Tibial nerve (tissue), 4 donors: Measurements from ENCODE around the gene ZNF665. TPM values are rescaled to one million over a fixed set of nuclear protein-coding genes. Genes with fewer than 3 reads are reported as not detected.
"Not testable (repeated sequence)": the region's sequence is repeated elsewhere in the genome, so short reads cannot be mapped to it uniquely, and the experiment has no call there.

Experiments
- DNase-seq, 2 donors: peaks; one replicate each; pipeline ENCODE4 v3.0.0-alpha.2; 2019; ENCODE audit warnings: low spot score in 2 of 2
- H3K27ac ChIP-seq, 4 donors: fragments of 200-600 bp; sonication (generic) in 3 of 4; one replicate each; pipeline ENCODE4 v1.5.1; 2017 to 2019; ENCODE audit warnings: mild to moderate bottlenecking in 1 of 4
- H3K27me3 ChIP-seq, 2 donors: fragments of 200-600 bp; sonication (generic) in 1 of 2; one replicate each; pipeline versions ENCODE4 v1.5.1 to v1.6.0; 2017 to 2019
- H3K36me3 ChIP-seq, 3 donors: fragments of 200-600 bp; sonication (generic); one replicate each; pipeline ENCODE4 v1.5.1; 2018 to 2019
- H3K4me1 ChIP-seq, 4 donors: fragments of 200-600 bp; sonication (generic) in 3 of 4; one replicate each; pipeline ENCODE4 v1.5.1; 2017 to 2019
- H3K4me3 ChIP-seq, 4 donors: fragments of 200-600 bp; sonication (generic) in 3 of 4; one replicate each; pipeline ENCODE4 v1.5.1; 2017 to 2019; ENCODE audit warnings: mild to moderate bottlenecking in 1 of 4, moderate library complexity in 1 of 4
- H3K9me3 ChIP-seq, 4 donors: fragments of 200-600 bp; sonication (generic) in 3 of 4; one replicate each; pipeline ENCODE4 v1.5.1; 2017 to 2019
- CTCF ChIP-seq, 5 experiments: fragments of 200-600 bp in 3 of 5; fragments of 450-650 bp in 2 of 5; sonication (generic) in 3 of 5; IDR thresholded peaks; one replicate each; pipeline ENCODE4 v1.5.1; 2016 to 2019; ENCODE audit warnings: antibody characterized with exemption in 5 of 5, mild to moderate bottlenecking in 3 of 5, moderate library complexity in 2 of 5
- EP300 ChIP-seq, 2 donors: sonication (generic); formaldehyde crosslinking; IDR thresholded peaks; one replicate each; pipeline ENCODE4 v1.6.1; 2017; ENCODE audit warnings: antibody characterized with exemption in 2 of 2, mild to moderate bottlenecking in 1 of 2
- POLR2A ChIP-seq, 2 donors: fragments of 450-650 bp; IDR thresholded peaks; one replicate each; pipeline ENCODE4 v1.6.1; 2017; ENCODE audit warnings: antibody characterized with exemption in 2 of 2, mild to moderate bottlenecking in 2 of 2, moderate library complexity in 2 of 2
- WGBS, 2 donors: methylation state at CpG; one replicate each; pipeline ENCODE4 v1.1.5; 2018; 5-methylcytosine and 5-hydroxymethylcytosine counted together
- total RNA-seq, 4 donors: library from RNA; depleted of rRNA; stranded (reverse); fragments of >200 nt; gene quantifications; one replicate each; pipeline ENCODE4 v1.1.0, GENCODE V29; 2016

ZNF665 gene
- total RNA-seq, 4 donors from 2014 or later = 5.4 to 19.6 (median 6.1) TPM

- Histone ChIP-seq H3K4me1 (peaks cover 0 to 34% (median 2%) of the 10 kb centered on the region in 4 donors), H3K36me3 (peaks cover 0 to 40% (median 0%) of the 10 kb centered on the region in 3 donors), H3K4me3 (peak overlapping the region; percentile 50 to 92 (median 66)), H3K27me3 (no peaks in the 10 kb centered on the region), H3K27ac (peak overlapping the region; percentile 26 to 91 (median 80)), H3K9me3 (peaks cover 0 to 39% (median 7%) of the 10 kb centered on the region in 4 donors)
- TF ChIP-seq CTCF (IDR thresholded peaks at IDR 0.05) = peak in 1 of 5 experiments; percentile 10
- peak; percentile 63 to 81 for TF ChIP-seq EP300 (IDR thresholded peaks at IDR 0.05)
- TF ChIP-seq POLR2A (IDR thresholded peaks at IDR 0.05) = peak; percentile 31 to 67
- 1 to 2% methylated on average over 21 to 28 of the region's 42 CpGs for WGBS, 2 donors
- DNase-seq = peak; percentile 95 to 96
Measured at GRCh38 chr19:53196777-53197396, 3.7 kb upstream of the ZNF665 start.

DNA sequence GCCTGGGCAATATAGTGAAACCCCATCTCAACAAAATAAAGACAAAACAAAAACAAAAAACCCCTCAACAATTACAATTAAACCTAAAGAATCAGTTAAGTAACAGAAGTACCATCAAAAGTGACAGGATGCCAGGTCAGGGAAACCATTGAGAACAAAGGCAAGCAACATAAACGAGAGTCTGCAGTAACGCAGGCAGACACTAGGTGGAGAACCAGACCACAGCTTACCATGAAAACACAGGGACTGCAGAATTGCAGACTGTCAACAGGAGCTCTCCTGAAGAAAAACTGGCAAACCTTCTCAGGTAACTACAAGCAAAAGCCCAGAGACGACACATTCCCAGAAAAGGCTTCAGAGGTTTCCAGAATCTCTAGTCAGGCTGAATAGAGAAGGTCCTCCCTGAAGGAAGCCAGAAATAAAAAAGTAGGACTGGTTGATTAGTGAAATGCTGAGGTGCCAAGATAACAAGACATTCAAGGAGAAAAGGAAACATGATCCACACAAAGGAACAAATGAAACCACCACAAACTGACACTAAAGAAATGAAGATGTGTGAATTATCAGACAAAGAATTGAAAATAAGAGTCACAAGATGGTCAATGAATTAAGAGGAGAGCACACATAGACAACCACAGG, 2.2 kb upstream of the ZNF665 start:
- DNase-seq = peak; percentile 73 to 95

DNA sequence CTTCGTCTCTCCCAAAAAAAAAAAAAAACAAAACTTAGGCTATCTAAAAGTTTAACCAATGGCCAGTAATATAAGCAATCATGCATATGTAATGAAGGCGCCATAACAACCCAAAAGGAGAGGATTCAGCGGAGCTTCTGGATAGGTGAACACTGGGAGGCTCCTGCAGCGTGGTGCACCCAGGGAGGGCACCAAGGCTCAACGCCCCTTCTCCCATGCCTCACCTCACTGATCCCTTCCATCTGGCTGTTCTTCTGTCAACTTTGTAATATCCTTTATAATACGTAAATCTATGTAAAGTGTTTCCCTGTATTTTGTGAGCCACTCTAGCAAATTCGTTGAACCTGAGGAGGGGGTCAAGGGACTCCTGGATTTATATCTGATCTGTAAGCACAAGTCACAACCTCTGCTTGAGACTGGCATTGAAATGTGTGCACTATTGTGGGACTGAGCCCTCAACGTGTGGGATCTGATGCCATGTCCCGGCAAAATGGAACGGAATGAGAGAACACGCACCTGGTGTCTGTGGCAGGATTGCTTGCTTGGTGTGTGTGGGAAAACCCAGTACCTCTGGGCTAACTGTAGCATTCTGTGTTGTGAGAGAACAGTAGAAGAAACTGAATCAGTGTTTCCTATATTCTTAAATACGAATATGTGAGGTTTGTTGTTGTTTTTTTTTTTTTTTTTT, 521 bp upstream of the ZNF665 start:
- DNase-seq = no peak
- Histone ChIP-seq H3K36me3 (peaks cover 0 to 26% (median 0%) of the 10 kb centered on the region in 3 donors), H3K9me3 (peaks cover 0 to 7% (median 0%) of the 10 kb centered on the region in 4 donors), H3K4me1 (peaks cover 0 to 37% (median 2%) of the 10 kb centered on the region in 4 donors), H3K4me3 (peak overlapping the region in 3 of 4 donors; percentile 36 to 80 (median 60)), H3K27me3 (no peaks in the 10 kb centered on the region), H3K27ac (peak overlapping the region in 2 of 4 donors; percentile 88 to 95)
- 60 to 67% methylated on average over 12 of the region's 12 CpGs for WGBS, 2 donors
- TF ChIP-seq POLR2A (IDR thresholded peaks at IDR 0.05) (no peak), EP300 (IDR thresholded peaks at IDR 0.05) (no peak)

More for the DNA sequence above, 2.2 kb upstream of the ZNF665 start:
- peaks cover 0 to 24% (median 0%) of the 10 kb centered on the region in 4 donors for H3K9me3 ChIP-seq
- peaks cover 0 to 37% (median 2%) of the 10 kb centered on the region in 4 donors for H3K4me1 ChIP-seq
- WGBS, 2 donors = 1 to 2% methylated on average over 3 of the region's 3 CpGs
- H3K4me3 ChIP-seq = no peak overlapping the region
- H3K36me3 ChIP-seq = peaks cover 0 to 39% (median 0%) of the 10 kb centered on the region in 3 donors
- peak overlapping the region in 2 of 4 donors; percentile 30 to 70 for H3K27ac ChIP-seq
- TF ChIP-seq EP300 (IDR thresholded peaks at IDR 0.05) = no peak
- no peak for TF ChIP-seq POLR2A (IDR thresholded peaks at IDR 0.05)
- peak; percentile 73 to 92 (median 84) for TF ChIP-seq CTCF (IDR thresholded peaks at IDR 0.05)
- H3K27me3 ChIP-seq = no peaks in the 10 kb centered on the region

GRCh38 chr19:53190253-53190652, 2.9 kb downstream of the ZNF665 start:
- TF ChIP-seq EP300 (IDR thresholded peaks at IDR 0.05) = no peak
- no peak for TF ChIP-seq POLR2A (IDR thresholded peaks at IDR 0.05)
- TF ChIP-seq CTCF (IDR thresholded peaks at IDR 0.05) = no peak
- H3K27ac ChIP-seq = no peak overlapping the region
- no peak for DNase-seq
- H3K4me1 ChIP-seq = peaks cover 0 to 16% (median 0%) of the 10 kb centered on the region in 4 donors
- no peaks in the 10 kb centered on the region for H3K27me3 ChIP-seq
- H3K36me3 ChIP-seq = peaks cover 0 to 19% (median 0%) of the 10 kb centered on the region in 3 donors
- H3K4me3 ChIP-seq = no peak overlapping the region
- WGBS, 2 donors = 87 to 91% methylated on average over 3 of the region's 3 CpGs
- H3K9me3 ChIP-seq = no peaks in the 10 kb centered on the region

- not testable (repeated sequence) for H3K4me3 ChIP-seq, H3K9me3 ChIP-seq, H3K27ac ChIP-seq, DNase-seq, H3K27me3 ChIP-seq
- H3K36me3 ChIP-seq = peaks cover 0 to 19% (median 0%) of the 10 kb centered on the region in 3 donors
- 53 to 78% methylated on average over 12 to 13 of the region's 16 CpGs for WGBS, 2 donors
- H3K4me1 ChIP-seq = peaks cover 0 to 16% (median 0%) of the 10 kb centered on the region in 4 donors
Measured at GRCh38 chr19:53189691-53190198, 3.4 kb downstream of the ZNF665 start.

DNA sequence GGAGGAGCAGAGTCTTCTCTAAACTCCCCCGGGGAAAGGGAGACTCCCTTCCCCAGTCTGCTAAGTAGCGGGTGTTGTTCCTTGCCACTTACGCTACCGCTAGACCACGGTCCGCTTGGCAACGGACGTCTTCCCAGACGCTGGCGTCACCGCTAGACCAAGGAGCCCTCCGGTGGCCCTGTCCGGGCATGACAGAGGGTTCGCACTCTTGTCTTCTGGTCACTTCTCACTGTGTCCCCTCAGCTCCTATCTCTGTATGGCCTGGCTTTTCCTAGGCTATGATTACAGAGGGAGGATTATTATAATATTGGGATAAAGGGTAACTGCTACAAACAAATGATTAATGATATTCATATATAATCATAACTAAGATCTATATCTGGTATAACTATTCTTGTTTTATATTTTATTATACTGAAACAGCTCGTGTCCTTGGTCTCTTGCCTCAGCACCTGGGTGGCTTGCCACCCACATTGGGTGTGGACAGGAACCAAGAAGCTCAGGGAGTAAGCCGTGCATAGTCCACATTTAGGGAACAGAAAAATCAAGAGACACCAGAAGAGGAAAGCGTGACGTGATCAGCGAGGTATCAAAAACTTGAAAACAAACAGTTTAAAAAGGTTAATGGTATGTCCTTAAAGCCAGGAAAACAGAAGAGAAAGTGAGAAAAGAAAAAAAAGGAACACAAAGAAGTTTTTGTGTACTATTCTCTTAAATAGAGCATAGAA, 7.8 kb downstream of the ZNF665 start:
- DNase-seq, H3K9me3 ChIP-seq: not testable (repeated sequence)
- WGBS, 2 donors = 73 to 84% methylated on average over 7 to 11 of the region's 19 CpGs

More for the DNA sequence above, 7.8 kb downstream of the ZNF665 start:
- H3K27me3 ChIP-seq, H3K4me3 ChIP-seq, H3K27ac ChIP-seq: not testable (repeated sequence)
- Histone ChIP-seq H3K4me1 (peaks cover 0 to 10% (median 0%) of the 10 kb centered on the region in 4 donors), H3K36me3 (peaks cover 0 to 44% (median 0%) of the 10 kb centered on the region in 3 donors)
